WTC11 (cell line): ENCODE measurements around the gene DUSP22. TPM values are rescaled to one million over a fixed set of nuclear protein-coding genes. Genes with fewer than 3 reads are reported as not detected.

ENCODE experiments used
- ATAC-seq: fragments of 200-7000 bp; cut with Tn5 transposase; 2 replicates; pipeline ENCODE4 v1.10.0; 2021; ENCODE audit warnings: mild to moderate bottlenecking, moderate library complexity
- CTCF ChIA-PET: fragments of 300-600 bp; sonication (Branson Sonifier 250); formaldehyde crosslinking; loops from one replicate; lab custom pipeline; 2021; ENCODE audit warnings: antibody characterized with exemption; lab: Charles Lee
- POLR2A ChIA-PET: fragments of 350-600 bp; sonication (Branson Sonifier 250); formaldehyde crosslinking; loops from one replicate; lab custom pipeline; 2021; ENCODE audit warnings: antibody characterized with exemption; lab: Charles Lee
- DNase-seq: peaks from one replicate; pipeline ENCODE4 v3.0.0; 2021; ENCODE audit warnings: low spot score
- H3K27ac Mint-ChIP-seq: 2 replicates; pipeline ENCODE4 v1.8.0; 2021; ENCODE audit warnings: mixed read lengths
- H3K27me3 Mint-ChIP-seq: 2 replicates; pipeline ENCODE4 v1.8.0; 2021; ENCODE audit warnings: low read depth, mild to moderate bottlenecking, moderate library complexity, mixed read lengths
- H3K36me3 Mint-ChIP-seq: 2 replicates; pipeline ENCODE4 v1.8.0; 2021; ENCODE audit warnings: mixed read lengths
- H3K4me1 Mint-ChIP-seq: 2 replicates; pipeline ENCODE4 v1.8.0; 2022; ENCODE audit warnings: mixed read lengths
- H3K4me3 Mint-ChIP-seq: 2 replicates; pipeline ENCODE4 v1.8.0; 2021; ENCODE audit warnings: mild to moderate bottlenecking, moderate library complexity, mixed read lengths
- H3K9me3 Mint-ChIP-seq: 2 replicates; pipeline ENCODE4 v1.8.0; 2021; ENCODE audit warnings: mixed read lengths
- AR ChIP-seq: fragments of 250-450 bp; sonication (Bioruptor Pico); IDR thresholded peaks from 2 replicates; pipeline ENCODE4 v1.9.0; 2021; ENCODE audit warnings: mild to moderate bottlenecking
- ARID4B ChIP-seq: sonication (generic); formaldehyde crosslinking; IDR thresholded peaks from 2 replicates; pipeline ENCODE4 v1.8.0; 2023; ENCODE audit warnings: missing genetic modification reagents, mild to moderate bottlenecking, borderline replicate concordance
- CDX4 ChIP-seq: fragments of 250-450 bp; sonication (Bioruptor Pico); IDR thresholded peaks from 2 replicates; pipeline ENCODE4 v1.9.0; 2021; ENCODE audit warnings: moderate library complexity, mild to moderate bottlenecking, inconsistent platforms, borderline replicate concordance
- ESRRA ChIP-seq: sonication (generic); formaldehyde crosslinking; IDR thresholded peaks from 2 replicates; pipeline ENCODE4 v1.8.1; 2022; ENCODE audit warnings: mild to moderate bottlenecking, missing genetic modification reagents, borderline replicate concordance
- IRF2 ChIP-seq: sonication (generic); formaldehyde crosslinking; IDR thresholded peaks from 2 replicates; pipeline ENCODE4 v1.8.0; 2022; ENCODE audit warnings: low read depth, missing genetic modification reagents, borderline replicate concordance
- MLX ChIP-seq: sonication (generic); formaldehyde crosslinking; IDR thresholded peaks from 2 replicates; pipeline ENCODE4 v1.8.1; 2023; ENCODE audit warnings: mild to moderate bottlenecking, missing genetic modification reagents, moderate library complexity
- MXD4 ChIP-seq: fragments of 250-450 bp; sonication (Bioruptor Pico); IDR thresholded peaks from 2 replicates; pipeline ENCODE4 v1.8.0; 2021; ENCODE audit warnings: mild to moderate bottlenecking, moderate library complexity, borderline replicate concordance
- NFATC4 ChIP-seq: fragments of 250-450 bp; sonication (Bioruptor Pico); IDR thresholded peaks from 2 replicates; pipeline ENCODE4 v1.9.0; 2021; ENCODE audit warnings: mild to moderate bottlenecking
- PREB ChIP-seq: sonication (generic); formaldehyde crosslinking; IDR thresholded peaks from 2 replicates; pipeline ENCODE4 v1.8.1; 2022; ENCODE audit warnings: mild to moderate bottlenecking, missing genetic modification reagents, moderate library complexity, borderline replicate concordance
- RELA ChIP-seq: sonication (generic); formaldehyde crosslinking; IDR thresholded peaks from 2 replicates; pipeline ENCODE4 v1.8.1; 2022; ENCODE audit warnings: missing genetic modification reagents, mild to moderate bottlenecking, borderline replicate concordance
- SMAD3 ChIP-seq: sonication (generic); formaldehyde crosslinking; IDR thresholded peaks from 2 replicates; pipeline ENCODE4 v1.8.0; 2022; ENCODE audit warnings: missing genetic modification reagents, mild to moderate bottlenecking, borderline replicate concordance
- ZNF263 ChIP-seq: sonication (generic); formaldehyde crosslinking; IDR thresholded peaks from 2 replicates; pipeline ENCODE4 v1.8.1; 2022; ENCODE audit warnings: low read depth, mild to moderate bottlenecking, moderate library complexity, missing genetic modification reagents
- ZNF671 ChIP-seq: fragments of 250-450 bp; sonication (Bioruptor Pico); IDR thresholded peaks from 2 replicates; pipeline ENCODE4 v1.8.0; 2021; ENCODE audit warnings: mild to moderate bottlenecking
- total RNA-seq: library from RNA; stranded (reverse); gene quantifications from 3 replicates; pipeline ENCODE4 v1.2.3, GENCODE V29; 2021
- TF ChIP-seq, protein P1 (sequence below): sonication (generic); formaldehyde crosslinking; IDR thresholded peaks from 2 replicates; pipeline ENCODE4 v1.8.1; 2022; ENCODE audit warnings: low read depth, mild to moderate bottlenecking, moderate library complexity, missing genetic modification reagents, borderline replicate concordance
- TF ChIP-seq, protein P2 (sequence below): fragments of 250-450 bp; sonication (Bioruptor Pico); IDR thresholded peaks from 2 replicates; pipeline ENCODE4 v2.1.2; 2022; ENCODE audit warnings: mild to moderate bottlenecking, moderate library complexity

The DUSP22 gene
- total RNA-seq, 1 experiment from 2014 or later, result 38.5 TPM

DNA sequence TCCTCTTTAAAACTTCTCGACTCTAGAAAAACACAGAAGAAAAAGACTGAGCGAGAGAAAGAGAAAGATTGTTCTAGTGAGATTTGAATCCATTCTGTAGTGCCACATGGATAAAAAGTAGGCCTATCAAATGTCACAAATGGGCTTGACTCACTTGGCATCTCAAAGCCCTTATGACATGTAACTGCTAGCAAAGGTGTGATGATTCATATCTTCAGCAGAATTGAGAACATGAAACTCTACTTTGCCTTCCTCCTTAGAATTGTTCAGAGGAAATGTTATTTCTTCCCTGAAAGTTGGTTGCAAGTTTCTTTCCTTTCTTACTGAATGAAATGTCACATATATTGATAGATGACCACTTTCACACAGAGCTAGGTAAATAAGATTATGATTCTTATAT lies 40.4 kb upstream of the DUSP22 start:
- H3K4me1 Mint-ChIP-seq, result no peaks in the 10 kb centered on the region
- TF ChIP-seq PREB (CRISPR knock-in tag) (no peak), ZNF671 (CRISPR knock-in tag) (no peak), AR (CRISPR knock-in tag) (no peak), RELA (no peak), ESRRA (CRISPR knock-in tag) (no peak), MLX (CRISPR knock-in tag) (no peak), ZNF263 (CRISPR knock-in tag) (no peak), NFATC4 (CRISPR knock-in tag) (no peak), CDX4 (CRISPR knock-in tag) (no peak), MXD4 (CRISPR knock-in tag) (no peak), SMAD3 (no peak), IRF2 (CRISPR knock-in tag) (no peak), ARID4B (CRISPR knock-in tag) (no peak)
- TF ChIP-seq, protein P1, sequence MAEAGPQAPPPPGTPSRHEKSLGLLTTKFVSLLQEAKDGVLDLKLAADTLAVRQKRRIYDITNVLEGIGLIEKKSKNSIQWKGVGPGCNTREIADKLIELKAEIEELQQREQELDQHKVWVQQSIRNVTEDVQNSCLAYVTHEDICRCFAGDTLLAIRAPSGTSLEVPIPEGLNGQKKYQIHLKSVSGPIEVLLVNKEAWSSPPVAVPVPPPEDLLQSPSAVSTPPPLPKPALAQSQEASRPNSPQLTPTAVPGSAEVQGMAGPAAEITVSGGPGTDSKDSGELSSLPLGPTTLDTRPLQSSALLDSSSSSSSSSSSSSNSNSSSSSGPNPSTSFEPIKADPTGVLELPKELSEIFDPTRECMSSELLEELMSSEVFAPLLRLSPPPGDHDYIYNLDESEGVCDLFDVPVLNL (CRISPR knock-in tag), result no peak
- TF ChIP-seq, protein P2, sequence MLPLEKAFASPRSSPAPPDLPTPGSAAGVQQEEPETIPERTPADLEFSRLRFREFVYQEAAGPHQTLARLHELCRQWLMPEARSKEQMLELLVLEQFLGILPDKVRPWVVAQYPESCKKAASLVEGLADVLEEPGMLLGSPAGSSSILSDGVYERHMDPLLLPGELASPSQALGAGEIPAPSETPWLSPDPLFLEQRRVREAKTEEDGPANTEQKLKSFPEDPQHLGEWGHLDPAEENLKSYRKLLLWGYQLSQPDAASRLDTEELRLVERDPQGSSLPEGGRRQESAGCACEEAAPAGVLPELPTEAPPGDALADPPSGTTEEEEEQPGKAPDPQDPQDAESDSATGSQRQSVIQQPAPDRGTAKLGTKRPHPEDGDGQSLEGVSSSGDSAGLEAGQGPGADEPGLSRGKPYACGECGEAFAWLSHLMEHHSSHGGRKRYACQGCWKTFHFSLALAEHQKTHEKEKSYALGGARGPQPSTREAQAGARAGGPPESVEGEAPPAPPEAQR, result no peak
- H3K36me3 Mint-ChIP-seq, result no peaks in the 10 kb centered on the region
- H3K27ac Mint-ChIP-seq, result no peak overlapping the region
- CTCF ChIA-PET, result no interaction called here
- no peak for DNase-seq
- POLR2A ChIA-PET, result no interaction called here
- no peaks in the 10 kb centered on the region for H3K27me3 Mint-ChIP-seq
- peaks cover 2% of the 10 kb centered on the region; the same call in 1 of the 2 replicates for H3K9me3 Mint-ChIP-seq
- H3K4me3 Mint-ChIP-seq, result no peak overlapping the region
- ATAC-seq, result no peak
